SKM-1 (cell line): Measurements from ENCODE around the gene PSG4.
"Not testable (repeated sequence)": the region's sequence is repeated elsewhere in the genome, so short reads cannot be mapped to it uniquely, and the experiment has no call there.

ENCODE experiments used
- DNase-seq: peaks from one replicate; lab custom pipeline; 2025; ENCODE audit not compliant: unreplicated experiment; lab: John Stamatoyannopoulos, UW

PSG4 gene

GRCh38 chr19:43205471-43206105 is at the start of gene PSG4:
PSG4 (minus strand) TSS chr19:43205638; CDS start chr19:43205536, 102 bp downstream.
- DNase-seq: not testable (repeated sequence)

GRCh38 chr19:43251428-43251827 is 46.0 kb upstream of the PSG4 start:
- DNase-seq: not testable (repeated sequence)

- DNase-seq: not testable (repeated sequence)
These were observed 44.9 kb upstream of the PSG4 start for GRCh38 chr19:43250296-43250695.

- DNase-seq: not testable (repeated sequence)
These were observed 43.2 kb upstream of the PSG4 start for GRCh38 chr19:43248635-43249002.

- DNase-seq: not testable (repeated sequence)
These were observed 41.9 kb upstream of the PSG4 start for GRCh38 chr19:43247243-43247880.

- DNase-seq: not testable (repeated sequence)
These were observed 40.4 kb upstream of the PSG4 start for GRCh38 chr19:43245848-43246247.

- not testable (repeated sequence) for DNase-seq
These were observed 36.8 kb upstream of the PSG4 start for GRCh38 chr19:43242211-43242610.

- DNase-seq: not testable (repeated sequence)
These were observed 32.8 kb upstream of the PSG4 start for GRCh38 chr19:43238213-43238612.

- DNase-seq: not testable (repeated sequence)
These were observed 30.2 kb upstream of the PSG4 start for GRCh38 chr19:43235686-43236085.

- DNase-seq: no peak
These were observed 23.9 kb upstream of the PSG4 start for GRCh38 chr19:43229315-43229714.

- not testable (repeated sequence) for DNase-seq
These were observed 23.3 kb upstream of the PSG4 start for GRCh38 chr19:43228730-43229129.

GRCh38 chr19:43226986-43227385 is 21.5 kb upstream of the PSG4 start:
- not testable (repeated sequence) for DNase-seq

- DNase-seq: no peak
These were observed 19.4 kb upstream of the PSG4 start for GRCh38 chr19:43224855-43225253.

- not testable (repeated sequence) for DNase-seq
These were observed 18.9 kb upstream of the PSG4 start for GRCh38 chr19:43224201-43224854.

GRCh38 chr19:43221891-43222290 is 16.5 kb upstream of the PSG4 start:
- not testable (repeated sequence) for DNase-seq

GRCh38 chr19:43219136-43219535 is 13.7 kb upstream of the PSG4 start:
- DNase-seq: not testable (repeated sequence)

- not testable (repeated sequence) for DNase-seq
These were observed 10.4 kb upstream of the PSG4 start for GRCh38 chr19:43215881-43216280.

- DNase-seq: no peak
These were observed 2.6 kb upstream of the PSG4 start for GRCh38 chr19:43207991-43208390.

GRCh38 chr19:43207174-43207573 is 1.7 kb upstream of the PSG4 start:
- not testable (repeated sequence) for DNase-seq

- DNase-seq: not testable (repeated sequence)
These were observed 1.8 kb downstream of the PSG4 start for GRCh38 chr19:43203611-43204010.

GRCh38 chr19:43201891-43202290 is 3.5 kb downstream of the PSG4 start:
- DNase-seq: not testable (repeated sequence)

GRCh38 chr19:43201337-43201801 is 4.1 kb downstream of the PSG4 start:
- not testable (repeated sequence) for DNase-seq
